ENCODE results near the gene ARSA. TPM values are rescaled to one million over a fixed set of nuclear protein-coding genes. Genes with fewer than 3 reads are reported as not detected.
A peak's percentile ranks its signal among the peaks of the same experiment; 100 is the strongest.

ARSA gene
- total and polyA plus RNA-seq, 2 of the 13 experiments (the other 11 are each of a cell fraction or from before 2014, with no cell fraction given) = 9.0 to 11.5 TPM

DNA sequence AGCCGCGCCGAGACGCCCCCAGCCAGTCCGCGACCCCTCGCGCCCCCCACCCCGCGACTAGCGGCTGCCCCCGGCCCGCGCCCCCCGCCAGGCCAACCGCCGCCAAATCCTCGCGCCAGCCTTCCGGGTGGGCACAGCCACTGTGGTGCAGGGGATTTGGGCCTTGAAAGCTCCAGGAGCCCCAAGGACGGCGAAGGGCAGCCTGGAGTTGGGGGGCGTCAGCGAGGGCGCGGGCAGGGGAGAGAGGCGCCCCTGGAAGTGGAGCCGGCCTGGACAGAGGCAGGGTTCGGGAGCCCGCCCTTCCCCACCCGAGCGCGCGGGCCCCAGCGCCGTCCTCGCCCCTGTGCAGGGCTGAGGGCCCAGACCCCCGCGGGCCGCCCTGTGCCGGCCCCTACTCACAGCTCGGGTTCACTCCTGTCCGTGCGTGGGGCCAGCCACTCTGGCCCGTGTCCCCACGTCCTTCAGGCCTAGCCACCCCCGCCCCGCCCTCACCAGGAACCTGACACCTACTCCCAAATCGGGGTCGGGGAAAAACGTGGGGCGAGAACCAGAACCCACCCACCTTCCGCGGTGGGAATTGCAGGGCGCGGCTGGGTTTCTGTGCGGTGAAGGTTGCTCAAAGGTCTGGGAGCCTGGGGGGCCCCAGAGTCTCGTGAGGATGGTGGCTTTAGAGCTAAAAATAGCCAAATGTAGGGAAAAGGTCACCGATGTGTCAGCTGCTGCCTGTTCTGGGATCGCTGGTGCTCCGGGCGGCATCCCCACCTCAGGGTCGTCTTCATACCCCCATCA is 49.8 kb downstream of the ARSA start, which contains the start of gene CPT1B:
Gene CPT1B (minus strand): TSS at position 441 of the 789 bp plus-strand sequence. CDS start 512 bp downstream, outside the sequence.
- ATAC-seq = no peak
- WGBS (ENCODE audit: low lambda C conversion rate) = 93% methylated on average over 37 of the region's 63 CpGs

More for the DNA sequence above, 49.8 kb downstream of the ARSA start, which contains the start of gene CPT1B:
- in situ Hi-C loops (cut with HindIII; ENCODE audit: extremely low pct_ligation_motif_present, low pct_unique_long_range_greater_than_20kb) (loop anchor here (5.0 kb wide), 1 partner anchor 34 kb away; no protein-coding TSS in a partner anchor), intact Hi-C loops (cut with micrococcal nuclease; ENCODE audit: unreplicated experiment) (no loop called here)
- no peak for TF ChIP-seq ZNF484 (CRISPR knock-in tag; IDR thresholded peaks at IDR 0.05; ENCODE audit: borderline replicate concordance, low read depth)
- no peak for TF ChIP-seq SRSF1 (optimal IDR thresholded peaks at IDR 0.05; ENCODE audit: low read depth, low read length)
- TF ChIP-seq, protein P1, sequence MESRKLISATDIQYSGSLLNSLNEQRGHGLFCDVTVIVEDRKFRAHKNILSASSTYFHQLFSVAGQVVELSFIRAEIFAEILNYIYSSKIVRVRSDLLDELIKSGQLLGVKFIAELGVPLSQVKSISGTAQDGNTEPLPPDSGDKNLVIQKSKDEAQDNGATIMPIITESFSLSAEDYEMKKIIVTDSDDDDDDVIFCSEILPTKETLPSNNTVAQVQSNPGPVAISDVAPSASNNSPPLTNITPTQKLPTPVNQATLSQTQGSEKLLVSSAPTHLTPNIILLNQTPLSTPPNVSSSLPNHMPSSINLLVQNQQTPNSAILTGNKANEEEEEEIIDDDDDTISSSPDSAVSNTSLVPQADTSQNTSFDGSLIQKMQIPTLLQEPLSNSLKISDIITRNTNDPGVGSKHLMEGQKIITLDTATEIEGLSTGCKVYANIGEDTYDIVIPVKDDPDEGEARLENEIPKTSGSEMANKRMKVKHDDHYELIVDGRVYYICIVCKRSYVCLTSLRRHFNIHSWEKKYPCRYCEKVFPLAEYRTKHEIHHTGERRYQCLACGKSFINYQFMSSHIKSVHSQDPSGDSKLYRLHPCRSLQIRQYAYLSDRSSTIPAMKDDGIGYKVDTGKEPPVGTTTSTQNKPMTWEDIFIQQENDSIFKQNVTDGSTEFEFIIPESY (CRISPR knock-in tag; IDR thresholded peaks at IDR 0.05) = peak; percentile 36; the same call in 1 of the 2 replicates
- TF ChIP-seq AGO1 (IDR thresholded peaks at IDR 0.05; ENCODE audit: low read depth, low read length, poor library complexity, severe bottlenecking) = peak; percentile 32
- TF ChIP-seq RBFOX2 (IDR thresholded peaks at IDR 0.05; ENCODE audit: low read depth, low read length) = peak; percentile 60; the same call in 1 of the 2 replicates
- TF ChIP-seq RBM22 (optimal IDR thresholded peaks at IDR 0.05; ENCODE audit: low read length) = peak; percentile 42
- peak; percentile 95 for TF ChIP-seq AGO2 (optimal IDR thresholded peaks at IDR 0.05; ENCODE audit: low read depth, low read length)
- H3K27ac ChIP-seq (ENCODE audit: extremely low read length, insufficient read depth, low read length) = peak within 1 kb of the TSS; percentile 13
- no peak for FAIRE-seq
- H3K27me3 ChIP-seq (ENCODE audit: control insufficient read depth in 1 of 2, insufficient read depth in 2 of 2, low read length in 2 of 2) = no peaks in the 10 kb centered on the region
- no TSS peak for BruUV-seq (replicated peaks)
- ChIA-PET POLR2A (interaction anchor here (0.7 to 3.1 kb wide), 3 partner anchors 9 to 15 kb away, joined by 3 to 9 read pairs (median 7); partner anchors contain the start of gene SYCE3), CTCF (ENCODE audit: low intra/inter-chr PET ratio, low total read pairs) (interaction anchor here (3.7 kb wide), 1 partner anchor 42 kb away, joined by 37 read pairs; no protein-coding TSS in a partner anchor)
- H2AFZ ChIP-seq (ENCODE audit: low read length) = no peak within 1 kb of the TSS
- H3K9ac ChIP-seq (ENCODE audit: insufficient read depth, low read depth, low read length) = no peak within 1 kb of the TSS
- no peak within 1 kb of the TSS for H3K4me2 ChIP-seq (ENCODE audit: low read depth, low read length)
- H4K20me1 ChIP-seq (ENCODE audit: insufficient read depth, low read length) = no peaks in the 10 kb centered on the region
- no peaks in the 10 kb centered on the region for H3K9me3 ChIP-seq (ENCODE audit: low read length)
- H3K36me3 ChIP-seq (replicated peaks in 1 of 2; ENCODE audit: control insufficient read depth in 1 of 2, insufficient read depth in 2 of 2, low read length in 2 of 2) = peaks cover 0 to 5% of the 10 kb centered on the region in 2 experiments; a peak in 2 of 5 replicates
- H3K4me1 ChIP-seq (ENCODE audit: insufficient read depth, low read length) = peaks cover 12% of the 10 kb centered on the region
- DNase-seq (ENCODE audit: low spot score) = no peak
- no peak within 1 kb of the TSS for H3K4me3 ChIP-seq (replicated peaks in 1 of 3; ENCODE audit: insufficient read depth in 1 of 3, low read depth in 2 of 3, low read length in 3 of 3)
- H3K79me2 ChIP-seq (ENCODE audit: insufficient read depth, low read length) = no peaks in the 10 kb centered on the region

All from HepG2 (cell line).